Activated CD8-positive, alpha-beta memory T cell treated with anti-CD3 and anti-CD28 coated beads, Interleukin-2, amount 50 U/mL, for 48 hours (primary cell): ENCODE data around the gene PTX3.

ENCODE experiments used
- DNase-seq: peaks from one replicate; pipeline ENCODE4 v3.0.0-alpha.2; 2020

Gene PTX3

GRCh38 chr3:157427901-157428300, 8.7 kb upstream of the PTX3 start:
- DNase-seq, result no peak

GRCh38 chr3:157428853-157429252, 7.8 kb upstream of the PTX3 start:
- no peak for DNase-seq

- no peak for DNase-seq
Measured at GRCh38 chr3:157429708-157430107, 6.9 kb upstream of the PTX3 start.

DNA sequence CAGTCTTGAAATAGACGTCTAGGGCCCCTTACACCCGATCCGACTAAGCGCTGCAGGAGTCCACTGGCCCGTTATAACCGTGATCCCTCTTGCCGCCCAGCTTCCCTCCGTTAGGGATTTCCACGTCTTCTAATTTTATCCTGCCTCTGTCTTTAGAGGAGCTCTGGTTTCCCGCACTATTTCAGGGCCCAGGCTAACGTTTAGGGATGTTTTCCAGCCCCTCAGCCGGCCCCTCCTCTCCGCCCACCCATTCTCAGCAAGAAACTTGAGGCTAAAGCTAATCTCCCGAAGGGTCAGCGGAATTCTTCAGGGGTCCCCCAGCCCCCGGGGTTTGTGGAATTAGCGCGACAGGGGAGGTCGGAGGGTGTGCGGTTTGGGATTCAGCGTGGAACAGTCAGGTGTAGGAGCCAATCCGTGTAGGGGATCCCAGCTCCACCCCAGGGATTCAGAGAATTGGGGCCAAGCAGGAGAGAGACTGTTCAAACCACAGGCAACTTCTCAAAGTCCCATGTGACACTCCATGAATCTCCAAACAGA, 1.6 kb downstream of the PTX3 start:
- no peak for DNase-seq

- DNase-seq, result no peak
Measured at GRCh38 chr3:157441102-157441624, 4.5 kb downstream of the PTX3 start.

GRCh38 chr3:157442729-157443128, 6.1 kb downstream of the PTX3 start:
- DNase-seq, result no peak

DNA sequence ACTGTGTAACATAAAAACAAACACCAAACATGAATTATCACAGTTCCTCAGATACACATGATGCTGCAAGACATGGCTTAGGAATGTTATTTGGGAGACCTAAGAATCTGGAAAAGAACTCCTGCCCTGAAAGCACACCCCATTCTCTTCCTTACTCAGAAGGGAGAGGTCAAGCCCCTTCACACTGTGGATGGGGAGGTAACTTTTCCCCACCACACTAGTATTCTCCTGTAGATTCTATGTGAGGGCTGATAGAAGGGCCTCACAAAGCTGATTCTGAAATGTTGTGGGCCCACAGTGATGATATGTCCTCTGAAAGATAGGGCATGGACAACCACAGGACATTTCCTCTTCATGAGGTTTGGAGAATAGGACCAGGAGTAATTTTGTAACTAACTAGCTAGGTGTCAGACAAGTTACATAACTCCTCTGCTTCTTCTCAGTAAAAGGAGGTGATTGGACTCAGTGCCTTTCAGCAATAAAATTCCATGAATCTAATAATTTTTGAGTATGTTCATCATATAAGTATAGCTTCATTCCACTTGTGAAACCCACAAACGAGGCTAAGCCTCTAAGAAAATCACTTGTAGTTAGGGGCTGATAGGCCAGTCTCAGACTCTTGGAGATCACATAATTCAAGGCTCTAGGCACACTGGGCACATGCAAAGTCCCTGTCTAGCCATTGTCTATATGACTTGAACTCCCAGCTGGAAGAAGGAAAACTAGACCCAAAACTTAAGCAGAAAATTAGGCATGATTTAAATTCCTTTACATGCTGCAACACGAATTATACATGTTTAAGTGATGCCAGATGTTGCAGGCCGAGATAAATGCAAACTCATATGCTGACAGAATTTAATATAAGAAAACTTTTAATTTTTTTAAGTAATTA, 7.5 kb downstream of the PTX3 start:
- no peak for DNase-seq

- DNase-seq, result no peak
Measured at GRCh38 chr3:157444797-157445184, 8.1 kb downstream of the PTX3 start.

- DNase-seq, result no peak
Measured at GRCh38 chr3:157445857-157446256, 9.2 kb downstream of the PTX3 start.

DNA sequence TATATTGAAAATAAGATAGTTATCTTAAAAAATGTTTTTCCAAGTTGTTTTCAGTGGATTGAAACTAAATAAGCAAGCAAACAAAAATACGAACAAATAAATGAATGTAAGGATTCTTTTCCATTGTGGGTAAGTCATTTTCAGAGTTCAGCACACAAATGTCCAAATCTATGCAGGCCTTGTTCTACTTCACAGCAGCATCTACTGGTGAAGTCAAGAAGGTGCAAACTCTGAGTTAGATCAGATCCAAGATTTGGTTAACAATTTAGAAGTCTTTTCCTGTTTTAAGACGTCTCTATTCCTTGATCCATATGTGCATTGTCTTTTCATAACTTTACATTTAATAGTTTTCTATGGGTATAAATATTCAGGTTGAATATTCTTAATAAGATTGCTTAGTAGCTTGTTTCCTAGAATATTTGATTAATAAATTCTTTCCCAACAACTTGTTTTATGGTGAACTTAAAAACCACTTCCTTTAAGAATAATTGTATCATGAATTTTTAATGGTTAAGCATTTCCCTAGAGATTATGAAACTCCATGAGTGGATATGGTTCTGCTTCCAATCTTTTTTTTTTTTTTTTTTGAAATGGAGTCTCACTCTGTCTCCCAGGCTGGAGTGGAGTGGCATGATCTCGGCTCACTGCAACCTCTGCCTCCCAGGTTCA, 10.5 kb downstream of the PTX3 start:
- no peak for DNase-seq

GRCh38 chr3:157452097-157452496, 15.4 kb downstream of the PTX3 start:
- DNase-seq, result no peak

DNA sequence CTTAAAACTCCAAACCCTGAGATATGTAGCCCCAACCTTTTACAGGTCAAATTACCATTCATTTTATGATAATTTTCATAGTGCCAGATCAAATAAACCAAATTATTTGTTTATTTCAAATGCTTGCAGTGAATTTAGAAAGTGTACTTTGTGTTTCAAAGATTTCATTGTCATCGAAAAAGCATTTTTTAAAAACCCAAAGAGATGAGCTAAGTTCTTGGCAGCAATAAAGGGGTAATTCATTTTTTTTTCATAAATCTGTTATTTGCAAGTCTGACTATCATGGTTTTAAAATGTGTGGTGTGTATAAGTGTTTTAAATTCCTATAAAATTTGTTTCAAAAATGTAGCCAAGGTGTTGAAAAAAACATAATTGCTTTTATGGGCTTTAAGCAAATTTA, 17.2 kb downstream of the PTX3 start:
- DNase-seq, result no peak

GRCh38 chr3:157459706-157460105, 23.1 kb downstream of the PTX3 start:
- no peak for DNase-seq

DNA sequence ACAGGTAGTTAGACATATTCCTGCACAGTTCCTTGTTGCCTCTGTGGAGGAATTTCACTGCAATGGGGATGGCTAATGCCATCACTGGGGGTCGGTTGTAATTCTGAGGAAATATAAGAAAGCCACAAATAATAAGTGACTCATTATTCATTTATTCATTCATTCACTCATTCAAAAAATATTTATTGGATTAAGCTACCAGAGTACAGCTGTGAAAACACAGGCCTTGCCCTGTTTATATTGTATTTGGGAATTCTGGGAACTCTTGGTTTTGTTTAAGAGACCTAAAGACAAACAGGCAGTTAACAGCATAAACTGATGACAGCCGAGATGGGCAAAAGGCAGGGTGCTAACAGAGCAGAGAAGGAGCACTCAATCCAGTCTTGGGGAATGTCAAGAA, 23.6 kb downstream of the PTX3 start:
- DNase-seq, result no peak

DNA sequence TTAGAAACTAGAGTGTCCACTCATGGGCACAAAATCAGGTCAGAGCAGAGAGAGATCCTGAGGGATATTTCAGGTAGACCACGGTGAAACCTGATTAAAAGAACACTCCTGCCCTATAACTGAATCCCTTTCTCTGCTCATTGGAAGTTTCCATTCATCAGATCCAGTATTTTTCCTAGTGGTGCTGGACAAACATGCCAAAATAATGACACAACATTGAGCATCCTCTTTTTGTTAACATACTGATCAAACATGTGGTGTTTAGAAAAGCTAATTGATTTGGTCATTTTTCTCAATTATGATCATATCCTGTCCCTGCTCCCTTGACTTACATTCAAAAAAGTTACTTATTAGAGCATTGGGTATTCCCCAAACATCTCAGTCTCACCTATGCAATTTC, 27.2 kb downstream of the PTX3 start:
- DNase-seq, result no peak

- DNase-seq, result no peak
Measured at GRCh38 chr3:157464321-157464720, 27.7 kb downstream of the PTX3 start.

DNA sequence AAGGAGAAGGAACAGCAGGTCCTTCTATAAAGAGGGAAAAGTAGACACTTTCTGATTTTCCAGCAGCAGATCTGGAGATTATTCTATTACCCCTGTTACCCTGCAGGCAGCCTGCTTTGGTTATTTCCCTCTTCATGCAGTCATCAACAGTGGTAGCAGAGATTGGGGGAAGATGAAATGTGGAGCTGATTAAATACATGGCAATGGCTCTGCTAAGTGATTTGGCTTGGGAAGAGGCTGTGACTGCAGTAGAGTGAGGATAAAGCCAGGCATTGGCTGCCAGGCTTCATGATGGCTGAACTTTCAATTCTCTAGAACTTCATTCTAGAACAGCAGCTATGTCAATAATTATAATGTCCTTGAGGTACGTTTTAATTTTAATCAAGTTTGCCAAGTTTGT, 29.1 kb downstream of the PTX3 start:
- DNase-seq, result no peak

- DNase-seq, result no peak
Measured at GRCh38 chr3:157467200-157467599, 30.6 kb downstream of the PTX3 start.

DNA sequence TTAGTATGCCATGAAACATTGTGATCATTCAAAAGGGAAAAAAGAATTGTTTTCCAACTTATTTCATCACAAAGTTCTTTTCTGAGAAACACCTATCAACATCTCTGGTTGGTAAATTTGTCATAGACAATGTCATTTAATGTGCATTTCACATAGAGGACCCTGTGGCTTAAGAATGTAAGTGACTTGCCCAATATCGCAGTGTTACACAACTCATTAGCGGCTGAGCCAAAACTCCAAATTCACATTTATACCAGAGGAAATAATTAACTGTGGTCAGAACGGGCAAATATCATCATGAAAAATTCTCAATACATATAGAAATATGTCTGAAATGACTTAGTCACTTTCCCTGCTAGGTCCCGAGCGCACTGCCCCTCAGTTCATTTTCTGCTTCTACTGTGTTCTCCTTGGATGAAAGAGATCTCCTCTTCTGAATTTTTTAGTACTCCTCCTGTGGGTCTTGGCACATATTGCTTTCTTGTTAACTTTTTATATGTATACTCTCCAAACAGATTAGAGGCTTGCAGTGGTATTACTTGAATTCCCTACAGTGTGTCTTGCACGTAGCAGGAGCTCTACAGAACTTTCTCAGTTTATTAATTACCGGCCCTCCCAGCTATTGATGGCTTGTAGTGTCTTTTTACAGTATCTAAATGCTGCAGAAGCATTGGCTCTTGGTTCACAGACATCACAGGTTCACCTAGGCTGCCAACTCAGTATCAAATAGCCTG, 33.1 kb downstream of the PTX3 start:
- no peak for DNase-seq

DNA sequence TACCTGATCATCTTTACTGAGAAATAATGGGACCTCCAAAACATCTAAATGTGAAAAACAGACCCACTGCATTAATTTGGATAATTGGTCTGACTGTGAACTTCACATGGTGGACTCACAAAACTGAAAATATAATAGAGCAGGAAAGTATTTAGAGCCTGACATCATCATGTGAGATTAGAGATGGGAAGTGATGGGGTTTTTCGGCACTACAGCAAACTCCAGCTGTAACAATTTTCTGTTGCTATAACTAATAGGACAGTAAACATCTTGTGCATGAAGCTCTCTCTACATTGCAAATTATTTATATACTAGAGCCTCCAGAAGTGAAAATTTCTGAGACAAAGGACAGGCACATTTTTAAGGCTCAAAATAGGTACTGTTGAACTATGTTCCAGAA, 34.4 kb downstream of the PTX3 start:
- DNase-seq, result no peak

DNA sequence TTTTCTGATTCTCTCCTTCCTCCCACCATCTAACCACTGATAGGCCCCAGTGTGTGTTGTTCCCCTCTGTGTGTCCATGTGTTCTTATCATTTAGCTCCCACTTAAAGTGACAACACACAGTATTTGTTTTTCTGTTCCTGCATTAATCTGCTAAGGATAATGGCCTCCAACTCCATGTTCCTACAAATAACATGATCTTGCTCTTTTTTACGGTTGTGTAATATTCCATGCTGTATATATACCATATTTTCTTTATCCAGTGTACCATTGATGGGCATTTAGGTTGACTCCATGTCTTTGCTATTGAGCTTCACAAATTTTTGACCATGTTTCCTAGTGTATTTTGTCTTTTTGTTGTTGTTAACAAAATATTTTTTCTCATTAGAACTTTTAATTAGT, 36.0 kb downstream of the PTX3 start:
- no peak for DNase-seq

DNA sequence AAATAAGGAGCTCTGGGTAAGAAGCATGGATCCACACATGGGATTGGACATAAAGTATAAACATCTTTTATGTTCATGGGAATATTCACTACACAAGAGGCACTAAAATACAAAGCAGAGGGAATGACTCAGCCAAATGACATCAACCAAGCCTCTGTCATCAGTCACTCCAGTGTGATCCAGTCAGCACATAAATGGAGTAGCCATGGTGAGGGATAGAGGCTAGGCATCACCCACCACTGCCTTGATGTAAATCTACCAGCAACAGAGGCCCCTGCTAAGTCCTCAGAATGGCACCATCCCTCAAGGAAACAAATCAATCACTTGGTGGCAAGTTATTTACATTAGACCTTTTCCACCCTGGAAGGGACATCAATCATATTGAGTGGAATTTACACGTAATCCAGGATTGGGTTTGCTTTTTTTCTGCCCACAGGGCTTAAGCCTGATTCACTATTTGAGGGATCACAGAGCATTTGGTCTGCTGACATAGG, 39.3 kb downstream of the PTX3 start:
- DNase-seq, result no peak

- DNase-seq, result no peak
Measured at GRCh38 chr3:157477441-157477840, 40.8 kb downstream of the PTX3 start.
